HG03469 (cell line): ENCODE data around the gene TJP1.
"Not testable (repeated sequence)": the region's sequence is repeated elsewhere in the genome, so short reads cannot be mapped to it uniquely, and the experiment has no call there.

ENCODE experiments used
- ATAC-seq: cut with Tn5 transposase; IDR thresholded peaks from one replicate; pipeline ENCODE4 v1.9.1; 2021; ENCODE audit warnings: mild to moderate bottlenecking, moderate library complexity, moderate number of reproducible peaks; ENCODE audit not compliant: unreplicated experiment

TJP1 gene

GRCh38 chr15:29708519-29708918, 113.7 kb downstream of the TJP1 start:
- ATAC-seq = no peak

- ATAC-seq = no peak
These were observed 117.2 kb downstream of the TJP1 start for GRCh38 chr15:29704950-29705597.

DNA sequence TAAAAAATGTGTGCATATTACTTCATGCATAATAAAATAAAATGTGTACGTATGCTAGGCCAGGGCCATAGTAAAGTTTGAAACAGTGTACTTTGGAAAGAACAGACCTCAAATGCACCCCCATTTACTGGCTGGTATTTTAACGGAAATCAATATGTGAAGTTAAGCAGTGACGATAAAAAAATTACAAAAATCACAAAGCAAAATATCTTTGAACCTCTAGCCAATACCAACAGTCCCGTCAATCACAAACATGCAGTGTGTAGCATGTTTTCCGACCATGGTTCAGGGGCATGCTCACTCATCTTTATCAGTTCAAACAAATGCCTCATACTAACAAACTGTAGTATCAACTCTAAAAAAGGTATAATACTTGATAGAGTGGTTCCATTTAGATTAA, 121.1 kb downstream of the TJP1 start:
- ATAC-seq = no peak

DNA sequence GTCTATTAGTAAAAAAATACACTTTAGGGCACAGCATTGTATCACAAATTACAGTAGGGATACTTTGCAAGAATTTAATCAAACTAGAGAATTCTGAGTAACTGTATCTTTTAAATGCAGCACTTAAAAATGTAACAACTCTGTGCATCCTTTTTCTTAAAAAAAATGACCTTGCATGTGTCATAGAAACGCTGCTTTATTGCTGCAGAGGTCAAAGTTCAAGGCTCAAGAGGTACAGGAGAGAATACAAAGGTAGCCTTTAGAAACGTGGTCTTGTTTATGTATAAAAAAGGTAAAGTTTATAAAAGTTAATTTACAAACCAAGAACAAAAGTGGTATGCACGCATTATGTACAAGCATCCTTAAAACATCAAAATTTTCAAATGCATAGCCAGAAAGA, 122.0 kb downstream of the TJP1 start:
- no peak for ATAC-seq

- ATAC-seq = no peak
These were observed 122.5 kb downstream of the TJP1 start for GRCh38 chr15:29699791-29700190.

DNA sequence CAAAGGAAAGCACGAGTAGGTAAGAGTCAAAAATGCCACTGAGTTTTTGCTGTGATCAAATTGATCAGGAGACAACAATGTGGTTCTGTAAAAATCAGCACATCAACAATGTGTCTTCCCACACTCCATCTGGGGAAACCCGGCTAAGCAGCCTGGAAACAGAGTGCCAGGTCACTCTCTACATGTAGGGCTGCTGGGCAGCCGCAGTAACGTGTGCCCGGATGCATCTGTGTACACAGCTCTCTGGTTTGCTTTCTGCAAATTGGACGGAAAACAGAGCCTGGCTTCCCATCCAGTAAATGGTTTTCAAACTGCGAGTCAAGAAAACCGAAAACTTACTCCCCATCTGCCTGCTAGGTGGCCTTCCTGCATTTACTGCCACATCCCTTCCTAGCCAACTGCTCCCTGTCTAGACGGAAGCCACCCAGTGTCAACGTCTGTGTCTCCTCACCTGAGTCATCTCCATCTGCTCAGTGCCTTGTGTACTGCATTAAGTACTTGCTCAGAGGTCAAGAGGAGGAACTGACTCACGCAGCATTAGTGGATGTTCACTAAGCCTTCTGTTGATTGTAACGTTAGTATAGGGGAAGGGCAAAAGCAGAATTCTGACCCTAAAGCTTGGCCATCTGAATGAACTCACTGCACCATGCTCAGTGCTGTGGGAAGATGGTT, 124.1 kb downstream of the TJP1 start:
- no peak for ATAC-seq

DNA sequence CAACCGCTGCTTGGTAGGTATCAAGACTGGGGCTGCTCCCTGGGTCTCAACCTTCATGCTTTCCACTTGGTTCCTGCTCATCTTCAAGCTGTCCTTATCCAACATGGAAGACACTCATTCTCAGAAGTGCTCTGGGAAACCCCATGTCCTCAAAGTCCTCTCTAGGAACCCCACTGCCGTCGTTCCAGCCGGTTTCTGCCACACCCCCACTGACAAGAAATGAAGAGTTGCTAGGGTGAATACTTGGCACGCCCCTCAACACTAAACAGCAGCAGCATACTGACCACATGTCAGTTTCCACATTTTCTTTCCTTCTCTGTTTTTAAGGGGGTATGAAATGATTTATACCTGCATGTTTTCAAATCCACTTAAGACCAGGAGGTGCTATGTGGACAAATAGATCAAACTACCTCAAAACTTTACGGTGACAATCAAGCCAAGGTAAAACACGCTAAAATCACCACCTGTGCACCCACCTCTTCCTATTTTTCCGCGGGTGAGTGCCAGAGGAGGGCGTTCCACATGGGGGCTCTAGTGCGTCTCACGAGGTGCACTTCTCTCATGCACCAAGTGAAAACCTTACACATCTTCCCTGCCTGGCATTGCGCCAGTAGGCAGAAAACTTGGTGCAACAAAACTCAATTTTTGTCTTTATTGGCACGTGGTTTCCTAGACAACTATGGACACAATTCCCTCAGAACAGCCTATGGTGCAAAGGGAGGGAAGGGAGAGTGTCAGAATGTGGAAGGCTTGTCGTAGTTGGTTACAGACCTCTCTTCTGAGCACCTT, 125.1 kb downstream of the TJP1 start:
- no peak for ATAC-seq

DNA sequence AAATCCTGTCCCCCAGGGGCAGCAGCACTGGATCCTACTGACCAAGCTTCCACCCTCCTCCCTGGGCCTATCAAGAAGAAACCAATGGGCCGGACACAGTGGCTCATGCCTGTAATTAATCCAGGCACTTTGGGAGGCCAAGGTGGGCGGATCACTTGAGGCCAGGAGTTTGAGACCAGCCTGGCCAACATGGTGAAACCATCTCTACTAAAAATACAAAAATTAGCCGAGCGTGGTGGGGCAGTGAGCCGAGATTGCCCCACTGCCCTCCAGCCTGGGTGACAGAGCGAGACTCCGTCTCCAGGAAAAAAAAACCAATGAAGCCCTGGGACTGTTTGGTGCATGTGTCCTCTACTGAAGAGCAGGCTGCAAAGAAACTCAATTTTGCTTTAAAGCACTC, 125.8 kb downstream of the TJP1 start:
- not testable (repeated sequence) for ATAC-seq

DNA sequence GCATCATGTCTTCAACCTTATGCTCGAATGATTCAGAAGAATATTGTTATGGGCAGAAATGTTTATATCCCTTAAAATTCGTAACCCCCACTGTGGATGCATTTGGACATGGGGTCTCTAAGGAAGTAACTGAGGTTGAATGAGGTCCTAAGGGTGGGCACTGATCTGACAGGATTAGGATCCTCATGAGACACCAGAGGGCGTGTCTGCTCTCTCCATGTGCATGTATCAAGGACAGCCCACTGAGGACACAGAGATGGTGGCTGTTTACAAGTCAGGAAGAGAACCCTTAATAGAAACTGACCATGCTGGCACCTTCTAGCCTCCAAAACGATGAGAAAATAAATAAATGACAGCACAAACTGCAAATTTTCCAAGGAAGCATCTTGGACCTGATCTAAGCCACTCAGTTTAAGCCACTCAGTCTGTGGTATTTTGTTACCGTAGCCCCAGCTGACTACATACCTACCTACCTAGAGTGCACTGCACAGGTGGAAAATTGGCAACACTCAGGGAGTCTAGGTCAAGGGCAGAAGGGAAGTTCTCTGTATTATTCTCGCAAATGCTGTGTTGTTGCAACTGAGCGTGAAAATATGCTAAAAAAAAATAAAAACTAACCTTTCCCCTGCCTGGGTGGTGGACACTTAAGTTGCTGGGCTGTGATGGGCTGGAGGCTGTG, 126.6 kb downstream of the TJP1 start:
- ATAC-seq = no peak

- no peak for ATAC-seq
These were observed 129.0 kb downstream of the TJP1 start for GRCh38 chr15:29693225-29693624.

DNA sequence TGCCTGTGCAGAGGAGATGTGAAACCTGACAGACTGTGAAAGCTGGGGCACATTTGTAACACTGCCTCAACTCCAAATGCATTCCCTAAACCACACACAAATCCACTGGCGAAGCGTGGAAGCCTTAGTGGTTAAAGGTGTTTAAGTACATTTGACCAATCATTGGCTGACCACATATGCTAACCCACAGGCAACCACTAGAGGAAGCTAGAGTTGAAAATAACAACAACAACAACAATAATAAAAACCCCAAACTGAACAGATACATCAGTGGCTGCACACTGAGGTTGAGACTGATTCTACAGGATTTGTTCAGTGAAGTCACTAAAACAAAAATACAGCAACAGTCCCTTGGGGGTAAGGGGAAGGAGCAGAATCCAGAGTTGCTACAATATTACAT, 129.7 kb downstream of the TJP1 start:
- ATAC-seq = no peak

DNA sequence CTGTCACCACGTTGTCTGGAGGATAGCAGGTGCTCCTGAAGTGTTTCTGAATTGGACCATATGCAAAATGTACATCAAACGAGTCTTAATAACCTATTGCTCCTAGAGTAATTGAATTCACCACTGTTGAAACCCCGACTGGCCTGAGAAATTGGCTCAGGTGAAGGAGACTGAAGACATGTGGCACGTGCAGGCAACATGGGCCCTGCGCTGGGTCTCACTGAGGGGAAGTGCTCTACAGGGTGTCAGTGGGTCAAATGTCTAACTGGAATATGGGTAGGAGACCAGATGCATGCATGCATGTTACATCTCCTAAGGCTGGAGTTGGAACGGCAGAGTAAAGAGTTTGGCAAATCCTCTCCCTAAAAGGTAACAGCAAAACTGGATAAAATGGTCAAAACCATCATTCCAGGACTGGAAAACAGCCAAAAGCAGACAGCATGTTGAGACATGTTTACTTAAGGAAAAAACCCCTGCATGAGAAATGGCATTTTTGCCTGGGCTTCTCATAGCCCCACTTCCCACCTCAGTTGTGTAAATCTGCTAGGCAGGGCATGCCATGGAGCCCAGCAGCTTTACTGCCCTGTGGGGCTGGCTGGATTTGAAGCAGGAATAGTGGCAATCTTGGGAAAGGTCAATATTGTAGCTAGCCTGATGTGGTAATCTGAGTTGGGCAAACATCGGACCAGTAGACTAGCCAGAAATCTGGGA, 131.3 kb downstream of the TJP1 start:
- no peak for ATAC-seq

- ATAC-seq = no peak
These were observed 132.8 kb downstream of the TJP1 start for GRCh38 chr15:29689287-29689986.

DNA sequence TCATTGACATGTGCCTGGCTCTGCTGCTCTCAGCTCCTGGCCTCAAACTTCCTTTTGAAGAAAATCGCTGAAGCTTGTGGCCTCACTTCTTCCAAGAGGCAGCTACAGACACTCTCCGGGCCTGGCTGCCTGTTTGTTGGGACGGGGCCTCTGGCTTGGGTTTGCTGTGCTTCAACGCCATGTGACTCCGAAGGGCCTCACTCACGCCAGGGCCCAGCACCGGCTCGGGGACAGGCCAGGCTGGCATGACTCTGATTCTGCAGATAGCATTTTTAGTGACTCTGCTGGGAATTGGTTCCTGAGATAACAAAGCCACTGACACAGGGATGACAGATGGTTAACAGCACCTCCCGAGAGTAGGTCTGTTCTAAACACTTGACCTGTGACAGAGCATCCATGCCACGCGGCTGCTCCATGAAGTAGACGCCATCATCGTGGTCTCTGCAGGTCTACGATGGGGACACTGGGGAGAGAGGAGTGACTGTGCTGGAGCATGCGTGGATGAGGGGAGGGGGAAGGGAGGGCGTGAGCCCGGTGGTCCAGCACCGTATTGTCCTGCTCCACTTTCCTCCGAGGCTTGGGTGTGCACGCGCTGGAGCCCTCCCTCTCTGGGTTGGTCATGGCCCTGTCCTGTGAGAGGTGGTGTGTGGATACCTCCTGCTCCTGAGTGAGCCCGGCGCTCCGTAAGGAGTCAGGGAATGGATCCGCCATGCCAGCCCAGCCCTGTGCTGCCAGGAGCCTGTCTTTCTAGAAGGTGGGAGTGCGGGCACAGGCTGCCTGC, 133.6 kb downstream of the TJP1 start:
- ATAC-seq = no peak

DNA sequence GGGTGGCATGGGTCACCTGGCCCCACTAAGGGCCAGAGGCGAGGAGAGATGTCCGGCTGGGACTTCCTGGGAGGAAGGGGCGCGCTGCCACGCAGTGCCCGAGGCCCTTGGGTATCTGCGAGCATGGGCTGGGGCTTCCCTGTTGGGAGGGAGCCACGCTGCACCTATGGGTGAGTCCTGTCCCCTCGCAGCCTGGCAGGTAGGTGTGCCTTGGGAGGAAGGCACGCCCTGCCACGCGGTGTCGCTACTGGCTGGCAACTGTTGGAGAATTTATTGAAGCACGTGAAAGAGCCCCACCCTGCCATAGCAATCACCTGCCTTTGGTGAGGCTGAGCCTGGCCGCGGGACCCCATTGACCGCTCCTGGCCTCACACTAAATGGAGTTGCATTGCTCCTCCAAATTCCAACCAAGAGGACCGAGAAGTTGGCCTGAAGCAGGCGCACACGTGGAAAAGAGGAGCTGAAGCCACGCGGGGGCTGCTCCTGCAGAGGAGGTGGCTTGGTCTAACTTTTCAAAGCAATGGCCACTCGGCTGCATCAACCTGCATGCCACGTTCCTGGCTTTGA, 134.2 kb downstream of the TJP1 start:
- ATAC-seq = no peak

- ATAC-seq = no peak
These were observed 135.0 kb downstream of the TJP1 start for GRCh38 chr15:29687204-29687815.

GRCh38 chr15:29686445-29687203, 135.6 kb downstream of the TJP1 start:
- no peak for ATAC-seq

DNA sequence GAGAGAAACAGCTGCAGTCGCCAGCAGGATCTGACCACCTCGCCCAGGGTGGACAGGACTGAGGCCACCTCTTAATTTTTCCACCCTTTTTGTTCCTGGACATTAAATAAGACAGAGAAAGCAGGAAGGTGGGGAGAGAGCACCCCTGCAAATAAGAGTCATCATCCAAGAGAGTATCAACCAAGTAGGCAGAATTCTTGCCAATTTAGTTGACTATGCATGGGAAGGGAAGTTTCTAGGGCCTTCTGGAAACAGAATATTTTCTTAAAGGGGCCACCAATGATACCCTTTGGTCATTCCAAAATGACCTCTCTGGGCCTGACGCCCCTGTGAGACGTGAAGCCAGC, 136.2 kb downstream of the TJP1 start:
- no peak for ATAC-seq
